HG02973 (cell line): Measurements from ENCODE around the gene MOB2.

Experiments
- ATAC-seq: cut with Tn5 transposase; IDR thresholded peaks from one replicate; pipeline ENCODE4 v1.9.1; 2021; ENCODE audit warnings: moderate library complexity; ENCODE audit not compliant: unreplicated experiment

Gene MOB2

DNA sequence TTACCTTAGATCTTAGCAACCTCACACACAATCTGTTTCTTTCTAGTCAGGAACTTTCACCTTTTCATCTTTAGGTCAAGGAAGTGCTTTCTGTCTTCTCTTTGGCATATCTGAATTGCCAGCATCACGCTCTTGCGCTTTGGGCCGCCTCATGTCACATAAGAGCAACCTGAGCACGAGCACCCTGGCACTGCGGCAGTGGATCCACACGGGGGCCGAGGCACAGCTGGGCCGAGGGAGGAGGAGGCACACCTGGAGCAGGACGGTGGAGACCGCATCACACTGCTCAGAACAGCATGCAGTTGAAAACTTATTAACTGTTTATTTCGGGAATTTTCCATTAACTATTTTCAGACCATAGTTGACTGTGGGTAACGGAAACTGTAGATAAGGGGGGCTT lies 10.7 kb downstream of the MOB2 start:
- no peak for ATAC-seq

DNA sequence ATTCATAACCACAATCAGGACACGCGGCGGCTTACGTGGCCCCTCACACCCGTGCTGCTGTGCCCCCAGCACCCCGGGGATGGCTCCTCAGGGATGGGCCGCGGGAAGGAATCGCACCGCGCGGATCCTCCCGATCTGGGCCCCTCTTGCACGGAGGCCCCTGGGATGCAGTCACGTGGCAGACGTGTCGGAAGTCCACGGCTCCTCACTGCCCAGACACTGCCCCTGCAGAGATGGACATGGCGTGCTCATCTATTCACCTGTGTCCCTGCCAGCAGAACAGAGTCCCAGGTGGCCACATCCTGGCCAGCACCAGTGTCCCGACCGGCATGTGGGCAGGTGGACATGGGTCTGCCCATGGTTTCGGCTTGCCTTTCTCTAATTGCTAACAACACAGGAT lies 12.8 kb downstream of the MOB2 start:
- no peak for ATAC-seq

DNA sequence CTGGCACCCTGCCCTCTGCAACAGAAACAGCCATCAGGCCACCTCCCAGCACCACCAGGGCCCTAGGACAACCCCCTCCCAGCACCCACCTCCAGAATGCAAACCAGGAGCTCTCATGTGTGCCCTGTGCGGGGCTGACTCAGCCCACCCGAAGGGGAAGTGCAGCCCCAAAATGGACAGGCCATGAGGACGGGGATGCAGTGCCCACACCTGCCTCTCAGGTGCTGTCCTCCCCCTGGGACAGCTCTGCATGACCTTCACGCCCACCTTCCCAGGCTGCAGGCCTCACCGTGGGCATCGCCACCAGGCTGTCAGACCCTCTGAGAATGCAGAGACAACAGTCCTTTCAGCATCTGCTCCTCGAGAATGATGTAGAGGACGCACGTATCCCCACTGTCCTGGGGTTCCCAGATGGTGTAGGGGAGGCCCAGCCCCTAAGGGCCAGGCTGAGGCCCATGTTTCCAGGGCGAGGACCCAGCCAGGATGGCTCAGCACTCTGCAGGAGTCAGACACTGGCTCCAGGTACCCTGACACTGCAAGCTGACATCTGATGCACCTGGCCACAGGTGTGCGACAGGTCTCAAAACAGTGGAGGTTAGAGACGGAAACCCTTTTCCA lies 13.5 kb downstream of the MOB2 start:
- no peak for ATAC-seq

DNA sequence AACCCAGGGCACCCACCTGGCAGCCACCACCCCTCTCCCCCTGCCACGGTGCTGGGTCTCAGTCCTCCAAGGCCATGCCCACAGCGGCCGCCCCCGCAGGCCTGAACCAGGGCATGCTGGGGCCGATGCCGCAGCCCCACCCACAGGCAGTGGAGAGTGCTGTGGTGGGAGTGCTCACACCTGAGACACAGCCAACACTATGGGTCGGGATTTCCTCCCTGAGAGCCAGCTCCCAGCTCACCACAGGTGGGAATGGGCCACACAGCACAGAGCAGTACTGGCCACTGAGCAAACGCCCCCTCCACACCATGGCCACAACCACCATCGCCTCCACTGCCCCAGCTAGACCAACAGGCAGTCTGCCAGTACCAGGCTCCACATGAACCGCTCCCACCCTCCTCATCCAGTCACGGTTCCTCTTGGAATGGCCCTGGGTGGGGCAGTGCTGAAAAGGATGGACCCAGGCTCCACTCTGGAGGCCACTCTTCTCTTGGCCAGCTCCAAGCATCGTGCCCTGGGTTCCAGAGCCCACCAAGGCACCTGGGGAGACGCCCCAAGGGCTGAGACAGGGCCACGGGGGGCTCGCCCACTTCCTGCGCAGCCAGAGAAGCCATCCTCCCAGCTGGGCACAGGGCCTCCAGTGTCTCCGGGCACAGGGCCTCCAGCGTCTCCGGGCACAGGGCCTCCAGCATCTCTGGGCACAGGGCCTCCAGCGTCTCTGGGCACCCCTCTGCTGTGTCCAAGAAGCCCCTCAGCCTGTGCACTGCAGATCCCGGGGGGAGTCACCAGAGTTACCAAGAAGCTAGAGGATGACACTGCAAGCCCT lies 14.2 kb downstream of the MOB2 start:
- no peak for ATAC-seq

DNA sequence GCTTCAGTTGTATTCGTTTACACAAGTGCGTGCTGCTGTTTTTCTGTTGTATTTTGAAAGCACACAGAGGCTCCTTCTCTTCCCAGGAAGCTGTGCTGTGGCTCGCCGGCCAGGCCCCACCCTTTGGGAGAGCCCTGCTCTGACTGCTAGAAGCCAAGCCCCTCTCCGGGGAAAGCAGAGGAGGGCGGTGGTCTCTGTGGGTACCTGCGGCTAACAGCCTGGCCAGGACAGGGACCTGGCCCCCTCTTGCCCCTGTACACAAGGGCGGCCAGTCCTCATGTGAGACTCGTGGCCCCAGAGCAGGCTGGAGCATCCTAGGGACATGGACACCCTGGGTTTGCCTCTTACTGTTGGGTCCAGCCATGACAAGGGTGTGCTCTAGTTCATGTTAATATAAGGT lies 14.8 kb downstream of the MOB2 start:
- no peak for ATAC-seq

DNA sequence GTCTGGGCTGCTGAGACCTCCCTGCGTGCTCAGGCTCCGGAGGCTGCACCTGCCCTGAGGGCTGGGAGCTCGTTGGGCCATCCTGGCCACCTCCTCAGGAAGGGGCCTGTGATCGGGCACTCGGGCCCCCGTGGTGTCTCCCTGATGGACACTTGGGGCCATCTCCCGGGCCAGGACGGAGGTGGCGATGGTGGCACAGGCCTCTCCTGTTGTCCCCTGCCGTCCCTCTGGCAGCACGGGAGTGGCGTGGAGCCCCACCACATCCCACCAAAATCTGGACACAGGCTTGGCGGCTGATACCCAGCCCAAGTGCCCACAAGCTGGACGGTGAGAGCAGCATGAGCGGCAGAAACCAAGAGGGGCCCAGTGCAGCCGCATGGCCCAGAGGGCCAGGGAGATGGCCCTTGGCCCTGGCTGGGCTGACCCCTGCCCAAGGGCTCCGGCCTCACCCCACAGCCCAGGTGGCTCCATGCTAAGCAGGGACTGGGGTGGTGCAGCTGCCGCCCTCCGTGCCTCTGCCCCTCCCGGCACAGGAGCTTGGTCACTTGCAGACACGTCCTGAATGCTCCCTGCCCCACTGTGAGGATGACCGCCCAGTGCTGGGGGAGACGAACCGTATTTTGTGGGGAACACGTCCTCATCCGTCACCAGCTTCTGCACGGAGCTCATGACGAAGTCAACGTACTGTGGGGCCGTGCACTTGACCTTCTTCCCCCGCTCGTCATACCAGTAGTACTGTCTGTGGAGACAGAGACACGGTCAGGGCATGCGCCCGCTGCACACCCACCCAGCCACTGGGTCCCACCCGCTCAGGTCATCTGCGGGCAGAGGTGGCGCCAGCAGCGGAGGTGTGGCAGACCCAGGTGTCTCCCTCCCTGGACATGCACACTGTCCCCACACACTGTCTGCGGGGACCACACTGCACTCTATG lies 15.6 kb downstream of the MOB2 start:
- no peak for ATAC-seq

DNA sequence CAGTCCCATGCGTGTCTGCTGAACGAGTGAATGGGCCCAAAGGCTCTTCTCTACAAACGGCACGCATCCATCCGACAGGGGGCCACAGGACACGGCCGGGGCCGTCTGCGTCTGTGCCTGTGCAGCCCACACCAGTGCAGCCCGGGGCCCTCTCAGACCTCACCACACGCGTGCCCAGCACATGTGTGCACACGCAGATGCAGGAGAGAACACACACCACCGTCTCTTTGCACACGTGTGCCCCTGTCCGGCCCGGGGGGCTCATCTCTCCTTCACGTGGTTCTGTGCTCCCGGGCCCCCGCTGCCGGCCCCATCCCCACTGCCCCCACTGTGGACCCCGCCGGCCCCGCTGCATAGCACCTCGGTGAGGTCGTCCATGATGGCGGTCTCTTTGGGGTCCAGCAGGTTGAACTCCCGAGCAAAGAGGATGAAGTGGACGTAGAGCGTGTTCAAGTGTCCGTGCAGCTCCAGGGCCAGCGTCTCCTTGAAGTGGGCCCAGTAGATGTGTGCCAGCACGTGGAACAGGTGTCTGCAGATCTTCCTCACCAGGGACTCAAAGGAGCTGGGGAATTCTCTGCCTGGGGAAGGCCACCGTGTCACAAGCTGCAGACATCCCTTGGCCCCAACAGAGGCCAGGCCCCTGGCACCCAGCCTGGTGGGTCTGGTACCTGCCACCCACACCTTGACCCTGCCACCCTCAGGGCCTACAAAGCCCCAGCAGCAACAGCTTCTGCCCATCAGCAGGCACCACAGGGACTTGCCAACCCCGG lies 16.5 kb downstream of the MOB2 start:
- no peak for ATAC-seq

DNA sequence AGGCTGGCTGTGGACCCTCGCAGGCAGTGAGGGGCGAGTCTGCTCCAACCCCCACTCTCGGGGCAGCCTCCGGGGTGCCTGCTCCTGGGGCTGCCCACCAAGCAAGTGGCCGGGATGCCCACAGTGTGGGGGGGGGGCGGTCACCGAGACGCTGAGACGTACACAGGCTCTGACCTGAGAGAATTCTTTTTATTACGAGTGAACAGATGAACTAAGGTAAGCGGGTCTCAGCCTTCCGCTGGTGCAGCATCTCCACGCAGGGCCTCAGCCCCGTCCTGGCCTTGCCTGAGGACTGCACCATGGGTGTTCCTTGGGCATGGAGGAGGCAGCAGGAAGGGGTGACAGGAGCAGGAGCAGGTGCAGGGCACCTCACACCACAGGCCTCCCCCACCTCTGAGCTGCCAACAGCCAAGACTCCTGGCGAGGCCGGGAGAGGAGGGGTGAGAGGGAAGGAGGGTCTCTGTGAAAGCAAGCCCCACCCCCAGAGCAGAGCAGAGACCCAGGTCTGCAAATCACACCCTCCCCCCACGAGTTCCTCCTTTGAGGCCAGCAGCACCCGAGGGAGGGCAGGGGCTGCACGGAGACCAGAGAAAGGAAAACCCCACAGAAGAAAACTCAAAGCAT lies 17.2 kb downstream of the MOB2 start:
- no peak for ATAC-seq

DNA sequence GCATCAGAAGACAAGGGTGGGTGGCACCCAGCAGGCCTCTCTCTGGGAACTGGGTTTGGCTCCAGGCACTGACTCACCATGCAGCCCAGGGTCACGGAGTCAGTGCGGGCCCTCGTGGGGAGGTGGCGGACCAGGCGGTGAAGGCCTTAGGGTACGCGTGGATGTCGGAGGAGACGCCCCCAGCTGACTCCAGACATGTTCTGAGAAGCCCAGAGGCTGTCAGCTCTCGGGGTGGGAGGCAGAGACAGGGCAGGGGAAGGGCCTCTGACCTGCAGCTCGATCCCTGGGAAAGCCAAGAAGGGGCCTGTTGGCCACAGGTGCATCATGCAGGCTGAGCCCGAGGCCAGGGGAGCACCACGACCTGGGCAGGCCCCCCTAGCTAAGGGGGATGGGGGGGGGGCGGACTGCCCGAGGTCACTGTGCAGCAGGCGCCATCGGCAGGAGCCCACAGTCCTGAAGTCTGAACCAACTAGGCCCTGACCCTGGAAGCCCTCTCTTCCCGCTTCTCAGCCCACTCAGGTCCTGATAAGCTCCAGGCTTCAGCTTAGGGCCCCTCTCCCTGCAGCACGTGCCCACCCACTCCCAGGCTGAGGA lies 18.0 kb downstream of the MOB2 start:
- no peak for ATAC-seq

DNA sequence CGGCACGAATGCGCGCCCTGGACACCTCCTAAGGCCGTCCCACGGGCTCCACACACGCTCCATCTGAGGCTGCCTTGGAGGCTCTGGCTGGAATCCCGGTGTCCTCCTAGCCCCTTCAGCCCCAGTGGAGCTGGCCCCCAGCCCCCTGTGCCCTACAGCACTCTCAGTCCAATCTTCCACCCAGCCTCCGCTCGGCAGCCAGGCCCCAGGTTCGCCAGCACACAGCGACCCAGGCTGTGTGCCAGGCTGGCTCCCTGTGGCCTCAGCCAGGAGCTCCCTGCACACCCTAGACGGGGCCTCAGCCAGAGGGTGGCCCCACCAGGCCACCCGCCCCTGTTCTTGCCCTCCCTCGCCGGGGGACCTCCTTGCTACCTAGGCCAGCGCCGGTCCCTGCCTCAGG lies 18.6 kb downstream of the MOB2 start:
- ATAC-seq: no peak

DNA sequence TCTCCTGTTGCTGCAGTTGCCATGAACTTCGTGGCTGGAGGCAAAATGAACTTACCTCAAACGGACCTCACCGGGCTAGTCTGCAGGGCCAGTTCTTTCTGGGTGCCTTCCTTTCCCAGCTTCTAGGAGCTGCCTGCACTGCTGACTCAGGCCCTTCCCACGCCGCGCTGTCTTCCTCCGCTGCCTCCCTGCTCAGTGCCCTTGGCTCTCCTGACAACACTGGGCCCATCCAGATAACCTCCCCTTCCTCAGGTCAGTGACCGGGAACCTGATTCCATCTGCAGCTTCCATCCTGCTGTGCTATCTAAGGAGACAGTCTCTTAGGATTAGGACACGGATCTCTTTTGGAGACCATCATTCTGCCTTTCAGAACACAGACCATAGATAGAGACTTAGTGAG lies 19.3 kb downstream of the MOB2 start:
- ATAC-seq: no peak

DNA sequence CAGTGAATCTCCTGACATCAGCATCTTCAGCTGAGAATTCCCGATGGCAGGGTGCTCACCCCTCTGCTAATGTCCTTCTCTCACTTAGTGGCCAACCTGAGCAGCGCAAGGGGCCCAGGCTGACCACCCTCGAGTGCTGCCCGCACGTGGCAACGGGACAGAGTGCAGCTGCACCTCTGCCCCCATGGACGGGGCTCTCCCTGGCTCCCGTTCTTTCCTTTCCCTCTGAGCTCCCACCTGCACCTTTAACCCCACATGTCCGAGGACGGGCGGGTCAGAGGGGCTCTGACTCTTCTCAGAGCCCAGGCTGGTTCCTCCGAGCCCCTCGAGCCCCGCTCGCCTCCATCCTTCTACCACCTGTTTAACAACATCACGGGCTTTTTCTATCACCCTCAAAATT lies 19.8 kb downstream of the MOB2 start:
- ATAC-seq: no peak

DNA sequence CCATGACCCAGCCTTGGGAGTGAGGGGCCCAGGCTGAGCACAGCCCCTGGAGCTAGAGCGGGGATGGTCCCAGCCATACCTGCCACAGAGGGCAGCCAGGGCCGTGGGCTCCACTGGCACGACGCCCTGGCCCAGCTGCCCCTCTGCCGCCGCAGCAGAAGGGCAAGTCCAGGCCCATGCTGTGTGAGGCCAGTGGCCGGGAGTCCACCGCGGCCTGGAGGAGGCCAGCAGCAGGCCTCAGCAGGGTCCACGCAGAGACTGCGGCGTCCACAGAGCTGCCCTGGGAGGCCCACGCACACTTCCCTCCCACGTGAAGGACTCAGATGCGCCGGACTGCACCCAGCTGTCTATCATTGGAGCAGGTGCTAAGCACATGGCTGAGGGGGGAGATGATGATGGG lies 23.5 kb downstream of the MOB2 start:
- ATAC-seq: no peak

DNA sequence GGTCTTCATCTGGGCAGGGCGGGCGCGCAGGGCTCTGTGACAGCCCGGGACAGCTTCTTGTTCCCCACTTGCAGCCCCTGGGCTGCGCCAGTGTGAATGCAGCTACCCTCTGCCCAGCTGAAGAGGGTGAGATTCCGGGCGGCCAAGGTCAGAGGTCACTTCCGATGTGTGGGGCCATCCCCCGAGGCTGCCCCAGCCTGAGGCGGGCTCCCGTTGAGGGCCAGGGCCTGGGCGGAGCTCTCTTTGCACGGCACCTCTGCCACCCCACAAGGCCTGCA lies 23.9 kb downstream of the MOB2 start:
- ATAC-seq: no peak

DNA sequence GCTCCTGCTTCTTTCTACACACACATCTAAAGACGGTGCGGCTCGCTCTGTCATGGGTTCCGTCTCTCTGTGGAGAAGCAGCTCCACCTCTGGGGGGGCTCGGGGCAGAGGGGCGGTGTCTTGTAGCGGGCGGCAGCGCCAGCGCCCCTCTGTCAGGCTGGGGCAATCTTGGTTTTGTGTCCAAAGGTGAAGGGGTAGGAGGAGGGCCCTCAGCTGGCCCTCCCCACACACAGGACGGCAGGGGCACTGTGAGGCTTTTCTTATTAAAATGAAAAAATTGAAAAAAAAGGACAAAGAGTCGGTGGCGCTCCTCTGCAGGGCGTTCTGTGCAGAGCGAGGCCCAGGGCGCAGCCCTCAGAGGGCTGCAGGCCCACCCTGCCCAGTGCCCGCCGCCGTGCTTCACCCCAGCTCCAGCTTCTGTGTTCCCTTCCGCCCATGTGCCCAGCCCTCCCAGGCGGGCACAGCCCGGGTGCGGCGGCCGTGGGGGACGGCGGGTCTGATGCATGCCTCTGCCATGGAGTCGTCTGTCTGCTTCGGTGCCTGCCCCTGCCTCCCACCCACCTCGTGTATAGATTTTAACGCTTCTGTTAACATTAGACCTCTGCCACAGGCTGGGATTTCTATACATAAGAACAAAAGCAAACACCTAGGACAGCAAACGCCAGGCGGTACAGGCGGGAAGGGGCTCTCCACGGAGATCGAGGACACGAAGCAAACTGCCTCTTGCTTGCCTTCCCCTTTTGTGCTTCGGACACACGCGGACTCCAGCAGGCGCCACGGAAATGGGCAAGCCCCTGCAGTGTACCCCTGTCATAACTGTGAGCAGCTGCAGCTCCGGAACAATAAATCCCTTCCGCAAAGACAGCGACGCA lies 24.5 kb downstream of the MOB2 start:
- ATAC-seq: no peak

DNA sequence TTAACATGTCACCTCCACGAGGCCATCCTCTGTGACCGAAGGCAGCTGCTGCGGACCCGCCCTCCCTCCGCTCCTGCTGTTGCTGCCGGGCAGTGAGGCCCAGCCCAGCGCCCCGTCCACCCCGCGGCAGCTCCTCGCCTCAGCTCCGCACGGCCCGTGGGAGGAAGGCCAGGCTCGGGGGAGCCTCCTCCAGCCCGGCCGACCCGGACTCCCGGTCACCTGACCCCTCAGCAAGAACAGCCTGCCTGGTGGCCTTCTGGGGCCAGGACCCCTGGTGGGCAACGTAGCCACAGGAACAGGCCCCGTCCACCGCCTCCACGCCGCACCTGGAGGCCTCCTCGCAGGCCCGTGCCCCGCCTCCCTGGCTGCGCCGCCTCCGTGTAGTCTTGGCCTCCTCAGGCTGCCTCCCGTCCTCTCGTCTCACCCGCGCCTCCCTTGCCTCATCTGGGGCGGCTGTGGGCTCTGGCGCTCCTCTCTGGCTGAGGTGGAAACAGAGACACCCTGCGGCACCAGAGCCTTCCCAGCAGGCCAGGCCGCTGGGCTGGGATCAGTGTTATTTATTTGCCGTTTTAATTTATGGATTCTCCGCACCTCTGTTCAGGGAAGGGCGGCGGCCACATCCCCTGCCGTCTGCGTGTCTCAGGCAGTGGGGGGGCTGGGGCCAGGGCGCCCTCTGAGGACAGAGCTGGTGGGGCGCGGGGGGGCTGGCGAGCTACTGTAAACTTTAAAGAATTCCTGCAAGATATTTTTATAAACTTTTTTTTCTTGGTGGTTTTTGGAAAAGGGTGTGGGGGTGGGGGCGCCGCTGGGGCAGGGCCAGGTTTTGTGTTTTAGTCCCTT lies 25.4 kb downstream of the MOB2 start:
- no peak for ATAC-seq

DNA sequence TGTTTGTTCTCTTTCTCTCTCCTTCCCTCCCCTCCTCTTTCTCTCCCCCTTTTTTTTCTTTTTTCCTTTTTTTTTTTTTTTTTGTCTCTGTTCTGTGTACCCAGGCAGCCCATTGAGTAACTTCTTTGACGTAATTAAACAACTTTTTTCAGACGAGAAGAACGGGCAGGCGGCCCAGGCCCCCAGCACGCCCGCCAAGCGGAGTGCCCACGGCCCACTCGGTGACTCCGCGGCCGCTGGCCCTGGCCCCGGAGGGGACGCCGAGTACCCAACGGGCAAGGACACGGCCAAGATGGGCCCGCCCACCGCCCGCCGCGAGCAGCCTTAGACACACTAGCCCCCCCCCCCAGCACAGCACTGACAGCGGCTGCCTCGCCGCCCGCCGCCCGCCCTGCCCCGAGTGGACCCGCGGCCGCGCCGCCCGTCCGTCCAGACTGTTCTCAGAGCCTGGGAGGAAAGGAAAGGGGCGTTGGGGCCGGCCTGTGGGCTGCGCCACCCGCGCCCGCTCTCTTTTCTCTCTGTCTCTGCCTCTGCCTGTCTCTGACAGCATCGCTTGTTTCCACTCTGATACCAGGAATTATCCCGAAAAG lies 26.1 kb downstream of the MOB2 start:
- no peak for ATAC-seq

DNA sequence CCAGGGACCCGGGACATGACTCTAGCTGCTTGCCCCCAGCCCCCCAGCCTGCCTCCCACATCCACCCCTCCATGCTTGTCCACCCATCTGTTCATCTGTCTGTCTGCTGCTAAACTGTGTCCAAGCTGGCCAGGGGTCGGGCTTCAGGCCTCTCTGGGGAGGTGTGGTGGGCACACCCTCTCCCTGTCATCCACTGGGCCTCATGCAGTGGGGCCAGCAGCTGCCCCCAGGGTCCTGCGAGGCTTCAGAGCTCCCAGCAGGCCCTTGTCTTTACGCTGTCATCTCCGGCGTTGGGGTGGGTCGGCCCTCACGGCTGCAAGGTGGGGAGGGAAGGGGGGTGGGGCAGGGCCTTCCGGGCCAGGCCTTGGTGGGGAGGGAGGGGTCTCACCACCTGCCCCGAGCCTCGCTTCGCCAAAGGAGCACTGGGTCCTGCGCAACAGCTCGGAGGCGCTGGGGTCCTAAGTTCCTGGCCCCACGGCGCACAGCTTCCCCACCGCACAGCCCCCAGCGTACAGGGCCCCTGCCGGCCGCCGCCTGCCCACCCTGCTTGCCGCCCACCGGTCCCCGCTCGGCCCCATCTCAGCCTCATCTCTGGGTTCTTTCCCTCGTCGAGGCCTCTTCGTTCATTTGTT lies 26.7 kb downstream of the MOB2 start:
- no peak for ATAC-seq
